Hepatocyte (in vitro differentiated cells): Measurements from ENCODE around the gene PDIA6.

Source experiments
- CTCF ChIP-seq: fragments of 200-600 bp; sonication (generic); IDR thresholded peaks from 2 replicates; pipeline ENCODE4 v1.5.1; 2016; ENCODE audit warnings: antibody characterized with exemption, mild to moderate bottlenecking; ENCODE audit not compliant: poor library complexity
- EZH2phosphoT487 ChIP-seq: fragments of 200-600 bp; sonication (generic); IDR thresholded peaks from one replicate; pipeline ENCODE4 v1.6.1; 2018; ENCODE audit warnings: antibody characterized with exemption, mild to moderate bottlenecking, low read depth, moderate library complexity; ENCODE audit not compliant: unreplicated experiment, severe bottlenecking

GRCh38 chr2:10763461-10763800, 49.2 kb downstream of the PDIA6 start:
- no peak for TF ChIP-seq CTCF
- no peak for TF ChIP-seq EZH2phosphoT487
